ENCODE data around the gene SSBP3. TPM values are rescaled to one million over a fixed set of nuclear protein-coding genes. Genes with fewer than 3 reads are reported as not detected.
A peak's percentile ranks its signal among the peaks of the same experiment; 100 is the strongest.
"Not testable (repeated sequence)": the region's sequence is repeated elsewhere in the genome, so short reads cannot be mapped to it uniquely, and the experiment has no call there.

SSBP3 gene
- total and polyA plus RNA-seq, 4 donors: 43.7 to 83.4 (median 65.8) TPM

GRCh38 chr1:54348700-54349021, 57.5 kb downstream of the SSBP3 start:
- Histone ChIP-seq H3K4me1 (ENCODE audit: control insufficient read depth in 1 of 2, insufficient read depth in 2 of 2, low read length in 2 of 2) (no peaks in the 10 kb centered on the region), H3K27me3 (ENCODE audit: control insufficient read depth in 1 of 2, insufficient read depth in 2 of 2, low read length in 1 of 2) (no peaks in the 10 kb centered on the region), H3K9me3 (ENCODE audit: control insufficient read depth, low read length) (no peaks in the 10 kb centered on the region), H3K36me3 (ENCODE audit: control insufficient read depth in 1 of 2, insufficient read depth in 2 of 2, low read length in 1 of 2) (no peaks in the 10 kb centered on the region), H3K4me3 (ENCODE audit: low read length in 2 of 2) (no peak overlapping the region), H3K27ac (ENCODE audit: low read depth in 1 of 2, low read length in 2 of 2) (no peak overlapping the region)
- ATAC-seq (ENCODE audit: low FRiP score): no peak
- WGBS, 2 donors: 78 to 86% methylated on average over 5 of the region's 5 CpGs
- intact Hi-C loops (cut with DNase I): no loop called here
- DNase-seq: no peak

- no peak for DNase-seq
- Histone ChIP-seq H3K9me3 (ENCODE audit: control insufficient read depth, low read length) (no peaks in the 10 kb centered on the region), H3K27me3 (ENCODE audit: control insufficient read depth in 1 of 2, insufficient read depth in 2 of 2, low read length in 1 of 2) (no peaks in the 10 kb centered on the region), H3K4me3 (ENCODE audit: low read length in 2 of 2) (no peak overlapping the region), H3K36me3 (ENCODE audit: control insufficient read depth in 1 of 2, insufficient read depth in 2 of 2, low read length in 1 of 2) (no peaks in the 10 kb centered on the region), H3K27ac (ENCODE audit: low read depth in 1 of 2, low read length in 2 of 2) (no peak overlapping the region), H3K4me1 (ENCODE audit: control insufficient read depth in 1 of 2, insufficient read depth in 2 of 2, low read length in 2 of 2) (no peaks in the 10 kb centered on the region)
- no peak for ATAC-seq (ENCODE audit: low FRiP score)
- intact Hi-C loops (cut with DNase I): no loop called here
- 77 to 79% methylated on average over 14 of the region's 14 CpGs for WGBS, 2 donors
These were observed 58.1 kb downstream of the SSBP3 start for GRCh38 chr1:54347955-54348699.

- Histone ChIP-seq H3K4me3 (ENCODE audit: low read length in 2 of 2) (no peak overlapping the region), H3K36me3 (ENCODE audit: control insufficient read depth in 1 of 2, insufficient read depth in 2 of 2, low read length in 1 of 2) (no peaks in the 10 kb centered on the region), H3K27me3 (ENCODE audit: control insufficient read depth in 1 of 2, insufficient read depth in 2 of 2, low read length in 1 of 2) (no peaks in the 10 kb centered on the region), H3K27ac (ENCODE audit: low read depth in 1 of 2, low read length in 2 of 2) (no peak overlapping the region), H3K4me1 (ENCODE audit: control insufficient read depth in 1 of 2, insufficient read depth in 2 of 2, low read length in 2 of 2) (no peaks in the 10 kb centered on the region), H3K9me3 (ENCODE audit: control insufficient read depth, low read length) (no peaks in the 10 kb centered on the region)
- 95 to 99% methylated on average over 6 of the region's 6 CpGs for WGBS, 2 donors
- DNase-seq: no peak
- no peak for ATAC-seq (ENCODE audit: low FRiP score)
- intact Hi-C loops (cut with DNase I): no loop called here
These were observed 58.8 kb downstream of the SSBP3 start for GRCh38 chr1:54347261-54347954.

DNA sequence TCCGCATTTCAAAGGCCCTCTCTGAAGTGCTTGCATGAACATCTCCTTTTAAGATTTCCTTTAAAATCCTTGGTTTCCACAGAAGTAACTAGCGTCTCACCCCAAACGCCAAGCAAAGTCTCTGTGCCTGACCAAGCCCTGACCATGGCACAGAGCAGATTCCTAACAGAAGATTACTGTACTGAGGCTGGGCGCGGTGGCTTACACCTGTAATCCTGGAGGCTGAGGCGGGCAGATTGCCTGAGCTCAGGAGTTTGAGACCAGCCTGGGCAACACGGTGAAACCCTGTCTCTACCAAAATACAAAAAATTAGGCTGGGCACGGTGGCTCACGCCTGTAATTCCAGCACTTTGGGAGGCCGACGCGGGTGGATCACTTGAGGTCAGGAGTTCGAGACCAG, 60.6 kb downstream of the SSBP3 start:
- H3K27ac ChIP-seq (ENCODE audit: low read depth in 1 of 2, low read length in 2 of 2); H3K4me3 ChIP-seq (ENCODE audit: low read length in 2 of 2); H3K27me3 ChIP-seq (ENCODE audit: control insufficient read depth in 1 of 2, insufficient read depth in 2 of 2, low read length in 1 of 2); DNase-seq; ATAC-seq (ENCODE audit: low FRiP score); H3K9me3 ChIP-seq (ENCODE audit: control insufficient read depth, low read length); H3K36me3 ChIP-seq (ENCODE audit: control insufficient read depth in 1 of 2, insufficient read depth in 2 of 2, low read length in 1 of 2); intact Hi-C loops (cut with DNase I); H3K4me1 ChIP-seq (ENCODE audit: control insufficient read depth in 1 of 2, insufficient read depth in 2 of 2, low read length in 2 of 2): not testable (repeated sequence)
- 95 to 96% methylated on average over 13 of the region's 13 CpGs for WGBS, 2 donors

- Histone ChIP-seq H3K27me3 (ENCODE audit: control insufficient read depth in 1 of 2, insufficient read depth in 2 of 2, low read length in 1 of 2) (no peaks in the 10 kb centered on the region), H3K36me3 (ENCODE audit: control insufficient read depth in 1 of 2, insufficient read depth in 2 of 2, low read length in 1 of 2) (no peaks in the 10 kb centered on the region), H3K9me3 (ENCODE audit: control insufficient read depth, low read length) (no peaks in the 10 kb centered on the region), H3K4me1 (ENCODE audit: control insufficient read depth in 1 of 2, insufficient read depth in 2 of 2, low read length in 2 of 2) (peaks cover 0 to 2% of the 10 kb centered on the region in 2 donors), H3K27ac (ENCODE audit: low read depth in 1 of 2, low read length in 2 of 2) (no peak overlapping the region), H3K4me3 (ENCODE audit: low read length in 2 of 2) (no peak overlapping the region)
- intact Hi-C loops (cut with DNase I): no loop called here
- WGBS, 2 donors: 90 to 96% methylated on average over 7 of the region's 7 CpGs
- ATAC-seq (ENCODE audit: low FRiP score): no peak
- peak in 1 of 2 donors; percentile 7 for DNase-seq
These were observed 61.1 kb downstream of the SSBP3 start for GRCh38 chr1:54345116-54345515.

- H3K27ac ChIP-seq (ENCODE audit: low read depth in 1 of 2, low read length in 2 of 2): no peak overlapping the region
- no peak for ATAC-seq (ENCODE audit: low FRiP score)
These were observed 63.2 kb downstream of the SSBP3 start for GRCh38 chr1:54342742-54343687.

DNA sequence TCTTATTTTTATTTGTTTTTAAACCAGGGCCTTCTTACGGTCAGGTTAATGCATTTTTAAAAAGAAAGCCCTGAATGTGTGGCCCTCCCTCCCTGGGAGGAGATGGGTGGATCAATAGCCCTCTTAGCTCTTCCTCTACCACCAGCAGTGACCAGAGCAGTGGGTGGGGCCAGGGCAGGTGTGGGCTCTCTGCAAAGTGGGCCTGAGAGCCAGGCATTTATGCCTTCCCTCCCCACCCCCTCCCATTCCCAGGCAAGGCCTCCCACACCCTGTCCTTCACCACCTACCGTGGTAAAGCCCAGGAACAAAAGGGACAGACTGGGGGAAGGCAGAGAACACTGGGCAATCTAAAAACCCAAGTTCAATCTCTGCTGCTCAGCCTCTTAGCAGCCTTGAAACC, 63.9 kb downstream of the SSBP3 start:
- H3K4me3 ChIP-seq (ENCODE audit: low read length in 2 of 2): no peak overlapping the region
- no peaks in the 10 kb centered on the region for H3K27me3 ChIP-seq (ENCODE audit: control insufficient read depth in 1 of 2, insufficient read depth in 2 of 2, low read length in 1 of 2)
- no peak for DNase-seq
- intact Hi-C loops (cut with DNase I): no loop called here
- WGBS, 2 donors: 83 to 85% methylated on average over 2 of the region's 2 CpGs
- no peaks in the 10 kb centered on the region for H3K9me3 ChIP-seq (ENCODE audit: control insufficient read depth, low read length)
- no peak overlapping the region for H3K27ac ChIP-seq (ENCODE audit: low read depth in 1 of 2, low read length in 2 of 2)
- ATAC-seq (ENCODE audit: low FRiP score): no peak
- H3K36me3 ChIP-seq (ENCODE audit: control insufficient read depth in 1 of 2, insufficient read depth in 2 of 2, low read length in 1 of 2): no peaks in the 10 kb centered on the region
- H3K4me1 ChIP-seq (ENCODE audit: control insufficient read depth in 1 of 2, insufficient read depth in 2 of 2, low read length in 2 of 2): peaks cover 0 to 2% of the 10 kb centered on the region in 2 donors

More at GRCh38 chr1:54342742-54343687, 63.2 kb downstream of the SSBP3 start:
- no peaks in the 10 kb centered on the region for H3K36me3 ChIP-seq (ENCODE audit: control insufficient read depth in 1 of 2, insufficient read depth in 2 of 2, low read length in 1 of 2)
- H3K4me3 ChIP-seq (ENCODE audit: low read length in 2 of 2): no peak overlapping the region
- H3K4me1 ChIP-seq (ENCODE audit: control insufficient read depth in 1 of 2, insufficient read depth in 2 of 2, low read length in 2 of 2): peaks cover 0 to 2% of the 10 kb centered on the region in 2 donors
- intact Hi-C loops (cut with DNase I): no loop called here
- no peaks in the 10 kb centered on the region for H3K27me3 ChIP-seq (ENCODE audit: control insufficient read depth in 1 of 2, insufficient read depth in 2 of 2, low read length in 1 of 2)
- 90 to 93% methylated on average over 26 of the region's 26 CpGs for WGBS, 2 donors
- DNase-seq: no peak
- no peaks in the 10 kb centered on the region for H3K9me3 ChIP-seq (ENCODE audit: control insufficient read depth, low read length)

GRCh38 chr1:54341763-54342162, 64.4 kb downstream of the SSBP3 start:
- DNase-seq (no peak), ATAC-seq (ENCODE audit: low FRiP score) (no peak)
- intact Hi-C loops (cut with DNase I): no loop called here
- H3K27ac ChIP-seq (ENCODE audit: low read depth in 1 of 2, low read length in 2 of 2): no peak overlapping the region
- no peak overlapping the region for H3K4me3 ChIP-seq (ENCODE audit: low read length in 2 of 2)
- H3K36me3 ChIP-seq (ENCODE audit: control insufficient read depth in 1 of 2, insufficient read depth in 2 of 2, low read length in 1 of 2): no peaks in the 10 kb centered on the region
- H3K4me1 ChIP-seq (ENCODE audit: control insufficient read depth in 1 of 2, insufficient read depth in 2 of 2, low read length in 2 of 2): peaks cover 0 to 2% of the 10 kb centered on the region in 2 donors
- H3K27me3 ChIP-seq (ENCODE audit: control insufficient read depth in 1 of 2, insufficient read depth in 2 of 2, low read length in 1 of 2): no peaks in the 10 kb centered on the region
- H3K9me3 ChIP-seq (ENCODE audit: control insufficient read depth, low read length): no peaks in the 10 kb centered on the region
- 96 to 98% methylated on average over 9 of the region's 9 CpGs for WGBS, 2 donors

Data from aorta (tissue), 5 donors.